ENCODE data around the gene DRICH1.

GRCh38 chr22:23569291-23569690, 62.8 kb downstream of the DRICH1 start:
- TF ChIP-seq CTCF (conservative IDR thresholded peaks at IDR 0.05; ENCODE audit: low read length) (no peak), EZH2phosphoT487 (IDR thresholded peaks at IDR 0.05; ENCODE audit: borderline replicate concordance, low read depth, low read length) (no peak)

Data from OCI-LY7 (cell line).